ENCODE results near the gene SIRPB2.
A peak's percentile ranks its signal among the peaks of the same experiment; 100 is the strongest.

SIRPB2 gene

DNA sequence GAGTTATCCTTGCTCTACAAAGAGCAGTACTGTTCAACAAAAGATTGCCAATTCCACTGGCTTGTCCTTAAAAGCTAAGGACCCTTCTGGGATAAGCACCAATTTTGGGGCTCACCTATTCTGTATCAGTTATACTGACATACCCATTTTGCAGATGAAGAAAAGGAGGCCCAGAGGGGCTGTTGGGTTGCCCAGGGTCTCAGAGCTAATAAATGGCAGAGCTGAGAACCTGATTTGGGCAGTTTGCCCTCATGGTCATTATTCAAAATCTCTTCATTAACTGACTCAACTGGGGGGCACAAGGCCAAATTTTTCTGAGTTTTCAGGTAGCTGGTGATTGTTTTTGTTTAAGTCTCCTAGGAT lies 55.9 kb downstream of the SIRPB2 start:
- Histone ChIP-seq H2AK5ac (ENCODE audit: low read length) (no peak overlapping the region), H3K4ac (ENCODE audit: low read depth, low read length) (no peak overlapping the region), H3K9ac (ENCODE audit: low read length) (no peak overlapping the region), H3K4me1 (ENCODE audit: control insufficient read depth in 1 of 2, insufficient read depth in 2 of 2, low read length in 2 of 2) (no peaks in the 10 kb centered on the region), H3K4me2 (ENCODE audit: low read length) (no peak overlapping the region), H3K4me3 (ENCODE audit: low read depth, low read length) (no peak overlapping the region), H3K23ac (ENCODE audit: low read length) (no peak overlapping the region), H3K36me3 (ENCODE audit: control insufficient read depth in 1 of 2, insufficient read depth in 2 of 2, low read length in 2 of 2) (no peaks in the 10 kb centered on the region), H4K91ac (ENCODE audit: low read depth, low read length) (no peak overlapping the region), H3K9me3 (ENCODE audit: insufficient read depth, low read depth, low read length) (peaks cover 4% of the 10 kb centered on the region), H2BK12ac (ENCODE audit: low read length) (no peak overlapping the region), H3K27ac (ENCODE audit: low read depth, low read length) (no peak overlapping the region), H3K14ac (ENCODE audit: low read length) (no peak overlapping the region), H4K12ac (ENCODE audit: low read depth, low read length) (no peak overlapping the region), H3K79me1 (ENCODE audit: low read length) (no peaks in the 10 kb centered on the region), H4K8ac (ENCODE audit: low read depth, low read length) (no peak overlapping the region), H3K79me2 (ENCODE audit: control insufficient read depth, insufficient read depth, low read length, poor library complexity) (no peaks in the 10 kb centered on the region), H2BK120ac (ENCODE audit: insufficient read depth, low read length, poor library complexity) (no peak overlapping the region), H3K27me3 (ENCODE audit: insufficient read depth, low read length) (no peaks in the 10 kb centered on the region), H3K18ac (ENCODE audit: low read length) (no peak overlapping the region), H2BK5ac (ENCODE audit: low read depth, low read length, poor library complexity) (no peak overlapping the region), H2AFZ (ENCODE audit: insufficient read depth, low read length, poor library complexity) (no peak overlapping the region)
- no peak for DNase-seq

DNA sequence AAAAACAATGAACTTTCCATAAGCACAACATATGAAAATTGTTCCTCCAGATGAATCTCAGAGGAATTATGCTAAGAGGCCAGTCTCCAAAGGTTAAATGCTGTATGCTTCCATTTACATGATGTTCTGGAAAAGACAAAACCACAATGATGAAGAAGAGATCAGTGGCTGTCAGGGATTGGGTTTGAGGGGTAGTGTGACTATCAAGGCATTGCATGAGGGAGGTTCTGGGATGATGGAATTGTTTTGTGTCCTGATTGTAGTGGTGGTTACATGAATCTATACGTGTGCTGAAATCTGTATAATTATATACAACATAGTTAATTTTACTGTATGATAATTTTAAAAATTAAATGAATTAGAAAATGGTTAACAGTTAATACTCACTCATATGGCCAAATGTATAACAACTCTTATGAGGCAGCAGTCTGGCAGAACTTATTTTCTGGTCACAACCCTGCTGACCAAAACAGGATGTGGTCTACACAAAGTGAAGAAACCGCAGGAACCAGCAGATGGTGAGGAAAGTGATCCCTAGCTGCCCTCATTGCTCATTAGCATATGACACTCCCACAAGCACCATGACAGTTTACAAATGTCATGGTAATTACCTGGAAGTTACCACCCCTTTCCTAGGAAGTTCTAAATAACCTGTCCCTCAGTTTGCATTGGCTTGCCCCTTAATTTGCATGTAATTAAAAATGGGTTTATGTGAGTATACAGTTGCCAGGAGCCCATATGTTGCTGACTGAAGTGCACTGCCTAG lies 56.5 kb downstream of the SIRPB2 start:
- no peak overlapping the region for H3K4me3 ChIP-seq (ENCODE audit: low read depth, low read length)
- no peaks in the 10 kb centered on the region for H3K4me1 ChIP-seq (ENCODE audit: control insufficient read depth in 1 of 2, insufficient read depth in 2 of 2, low read length in 2 of 2)
- H2BK12ac ChIP-seq (ENCODE audit: low read length), result no peak overlapping the region
- H3K79me1 ChIP-seq (ENCODE audit: low read length), result no peaks in the 10 kb centered on the region
- no peaks in the 10 kb centered on the region for H3K36me3 ChIP-seq (ENCODE audit: control insufficient read depth in 1 of 2, insufficient read depth in 2 of 2, low read length in 2 of 2)
- H3K27ac ChIP-seq (ENCODE audit: low read depth, low read length), result no peak overlapping the region
- no peaks in the 10 kb centered on the region for H3K79me2 ChIP-seq (ENCODE audit: control insufficient read depth, insufficient read depth, low read length, poor library complexity)
- H3K9me3 ChIP-seq (ENCODE audit: insufficient read depth, low read depth, low read length), result peaks cover 4% of the 10 kb centered on the region
- no peak overlapping the region for H3K4ac ChIP-seq (ENCODE audit: low read depth, low read length)
- no peak overlapping the region for H2BK5ac ChIP-seq (ENCODE audit: low read depth, low read length, poor library complexity)
- no peak overlapping the region for H3K4me2 ChIP-seq (ENCODE audit: low read length)
- H2BK120ac ChIP-seq (ENCODE audit: insufficient read depth, low read length, poor library complexity), result no peak overlapping the region
- H2AK5ac ChIP-seq (ENCODE audit: low read length), result no peak overlapping the region
- no peak overlapping the region for H3K23ac ChIP-seq (ENCODE audit: low read length)
- H4K12ac ChIP-seq (ENCODE audit: low read depth, low read length), result no peak overlapping the region
- no CpG with 5 or more reads among the region's 2 CpGs for WGBS (ENCODE audit: extremely low coverage, insufficient coverage, insufficient read length)
- H3K9ac ChIP-seq (ENCODE audit: low read length), result no peak overlapping the region
- H3K27me3 ChIP-seq (ENCODE audit: insufficient read depth, low read length), result no peaks in the 10 kb centered on the region
- DNase-seq, result peak; percentile 56 to 57
- no peak overlapping the region for H4K8ac ChIP-seq (ENCODE audit: low read depth, low read length)
- no peak overlapping the region for H3K14ac ChIP-seq (ENCODE audit: low read length)
- H4K91ac ChIP-seq (ENCODE audit: low read depth, low read length), result no peak overlapping the region
- H3K18ac ChIP-seq (ENCODE audit: low read length), result no peak overlapping the region
- no peak overlapping the region for H2AFZ ChIP-seq (ENCODE audit: insufficient read depth, low read length, poor library complexity)

DNA sequence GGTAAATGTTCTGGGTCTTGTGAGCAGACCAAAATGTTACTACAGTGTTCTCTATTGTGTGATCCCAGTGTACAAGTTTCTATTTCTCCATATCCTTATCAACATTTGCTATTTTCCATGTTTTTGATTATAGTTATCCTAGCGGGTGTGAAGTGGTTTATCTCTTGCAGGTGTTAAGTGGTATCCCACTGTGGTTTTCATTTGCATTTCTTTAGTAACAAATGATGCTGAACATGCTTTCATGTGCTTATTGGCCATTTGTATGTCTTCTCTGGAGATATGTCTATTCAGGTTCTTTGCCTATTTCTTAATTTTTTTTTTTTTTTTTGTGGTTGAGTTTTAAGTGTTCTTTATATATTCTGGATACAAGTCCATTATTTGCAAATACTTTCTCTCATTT lies 60.1 kb downstream of the SIRPB2 start:
- H3K27ac ChIP-seq (ENCODE audit: low read depth, low read length), result no peak overlapping the region
- H2AFZ ChIP-seq (ENCODE audit: insufficient read depth, low read length, poor library complexity), result no peak overlapping the region
- no peak for DNase-seq
- no peak overlapping the region for H2AK5ac ChIP-seq (ENCODE audit: low read length)
- H3K79me2 ChIP-seq (ENCODE audit: control insufficient read depth, insufficient read depth, low read length, poor library complexity), result no peaks in the 10 kb centered on the region
- no peak overlapping the region for H3K9ac ChIP-seq (ENCODE audit: low read length)
- H3K4me1 ChIP-seq (ENCODE audit: control insufficient read depth in 1 of 2, insufficient read depth in 2 of 2, low read length in 2 of 2), result no peaks in the 10 kb centered on the region
- H3K18ac ChIP-seq (ENCODE audit: low read length), result no peak overlapping the region
- H3K36me3 ChIP-seq (ENCODE audit: control insufficient read depth in 1 of 2, insufficient read depth in 2 of 2, low read length in 2 of 2), result no peaks in the 10 kb centered on the region
- no peak overlapping the region for H3K4me3 ChIP-seq (ENCODE audit: low read depth, low read length)
- H3K4ac ChIP-seq (ENCODE audit: low read depth, low read length), result no peak overlapping the region
- peaks cover 2% of the 10 kb centered on the region for H3K9me3 ChIP-seq (ENCODE audit: insufficient read depth, low read depth, low read length)
- no CpG with 5 or more reads among the region's 1 CpG for WGBS (ENCODE audit: extremely low coverage, insufficient coverage, insufficient read length)
- H4K12ac ChIP-seq (ENCODE audit: low read depth, low read length), result no peak overlapping the region
- no peak overlapping the region for H4K91ac ChIP-seq (ENCODE audit: low read depth, low read length)
- no peak overlapping the region for H2BK5ac ChIP-seq (ENCODE audit: low read depth, low read length, poor library complexity)
- no peak overlapping the region for H3K14ac ChIP-seq (ENCODE audit: low read length)
- no peak overlapping the region for H3K23ac ChIP-seq (ENCODE audit: low read length)
- no peak overlapping the region for H4K8ac ChIP-seq (ENCODE audit: low read depth, low read length)
- H3K79me1 ChIP-seq (ENCODE audit: low read length), result no peaks in the 10 kb centered on the region
- no peak overlapping the region for H2BK120ac ChIP-seq (ENCODE audit: insufficient read depth, low read length, poor library complexity)
- H3K27me3 ChIP-seq (ENCODE audit: insufficient read depth, low read length), result no peaks in the 10 kb centered on the region
- no peak overlapping the region for H2BK12ac ChIP-seq (ENCODE audit: low read length)
- no peak overlapping the region for H3K4me2 ChIP-seq (ENCODE audit: low read length)

DNA sequence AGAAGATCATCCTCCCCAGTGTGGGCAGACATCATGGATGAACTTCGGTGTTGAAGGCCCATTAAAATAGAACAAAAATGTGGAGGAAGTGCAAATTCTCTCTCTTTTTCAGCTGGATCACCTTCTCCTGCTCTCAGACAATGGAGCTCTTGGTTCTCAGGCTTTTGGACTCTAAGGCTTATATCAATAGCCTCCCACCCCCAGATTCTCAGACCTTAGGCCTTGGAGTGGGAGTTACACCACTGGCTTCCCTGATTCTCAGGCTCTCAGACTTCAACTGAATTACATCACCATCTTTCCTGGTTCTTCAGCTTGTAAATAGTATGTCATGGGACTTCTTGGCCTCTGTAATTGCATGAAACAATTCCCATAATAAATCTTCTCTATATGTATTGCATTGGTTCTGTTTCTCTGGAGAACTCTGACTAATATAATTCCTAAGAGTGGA lies 61.2 kb downstream of the SIRPB2 start:
- WGBS (ENCODE audit: extremely low coverage, insufficient coverage, insufficient read length), result no CpG with 5 or more reads among the region's 1 CpG
- no peak overlapping the region for H2BK120ac ChIP-seq (ENCODE audit: insufficient read depth, low read length, poor library complexity)
- no peak overlapping the region for H4K8ac ChIP-seq (ENCODE audit: low read depth, low read length)
- H3K4me2 ChIP-seq (ENCODE audit: low read length), result no peak overlapping the region
- H2AK5ac ChIP-seq (ENCODE audit: low read length), result no peak overlapping the region
- no peak for DNase-seq
- no peak overlapping the region for H2AFZ ChIP-seq (ENCODE audit: insufficient read depth, low read length, poor library complexity)
- no peak overlapping the region for H3K23ac ChIP-seq (ENCODE audit: low read length)
- H3K9me3 ChIP-seq (ENCODE audit: insufficient read depth, low read depth, low read length), result peaks cover 2% of the 10 kb centered on the region
- no peak overlapping the region for H3K4ac ChIP-seq (ENCODE audit: low read depth, low read length)
- H3K4me3 ChIP-seq (ENCODE audit: low read depth, low read length), result no peak overlapping the region
- no peak overlapping the region for H3K9ac ChIP-seq (ENCODE audit: low read length)
- H3K27ac ChIP-seq (ENCODE audit: low read depth, low read length), result no peak overlapping the region
- H4K91ac ChIP-seq (ENCODE audit: low read depth, low read length), result no peak overlapping the region
- no peak overlapping the region for H4K12ac ChIP-seq (ENCODE audit: low read depth, low read length)
- no peaks in the 10 kb centered on the region for H3K79me1 ChIP-seq (ENCODE audit: low read length)
- no peaks in the 10 kb centered on the region for H3K27me3 ChIP-seq (ENCODE audit: insufficient read depth, low read length)
- no peak overlapping the region for H2BK12ac ChIP-seq (ENCODE audit: low read length)
- no peaks in the 10 kb centered on the region for H3K36me3 ChIP-seq (ENCODE audit: control insufficient read depth in 1 of 2, insufficient read depth in 2 of 2, low read length in 2 of 2)
- H3K18ac ChIP-seq (ENCODE audit: low read length), result no peak overlapping the region
- no peaks in the 10 kb centered on the region for H3K4me1 ChIP-seq (ENCODE audit: control insufficient read depth in 1 of 2, insufficient read depth in 2 of 2, low read length in 2 of 2)
- H2BK5ac ChIP-seq (ENCODE audit: low read depth, low read length, poor library complexity), result no peak overlapping the region
- H3K14ac ChIP-seq (ENCODE audit: low read length), result no peak overlapping the region
- no peaks in the 10 kb centered on the region for H3K79me2 ChIP-seq (ENCODE audit: control insufficient read depth, insufficient read depth, low read length, poor library complexity)
